ENCODE measurements around the gene ZBTB16.
"Not testable (repeated sequence)": the region's sequence is repeated elsewhere in the genome, so short reads cannot be mapped to it uniquely, and the experiment has no call there.

Gene ZBTB16

DNA sequence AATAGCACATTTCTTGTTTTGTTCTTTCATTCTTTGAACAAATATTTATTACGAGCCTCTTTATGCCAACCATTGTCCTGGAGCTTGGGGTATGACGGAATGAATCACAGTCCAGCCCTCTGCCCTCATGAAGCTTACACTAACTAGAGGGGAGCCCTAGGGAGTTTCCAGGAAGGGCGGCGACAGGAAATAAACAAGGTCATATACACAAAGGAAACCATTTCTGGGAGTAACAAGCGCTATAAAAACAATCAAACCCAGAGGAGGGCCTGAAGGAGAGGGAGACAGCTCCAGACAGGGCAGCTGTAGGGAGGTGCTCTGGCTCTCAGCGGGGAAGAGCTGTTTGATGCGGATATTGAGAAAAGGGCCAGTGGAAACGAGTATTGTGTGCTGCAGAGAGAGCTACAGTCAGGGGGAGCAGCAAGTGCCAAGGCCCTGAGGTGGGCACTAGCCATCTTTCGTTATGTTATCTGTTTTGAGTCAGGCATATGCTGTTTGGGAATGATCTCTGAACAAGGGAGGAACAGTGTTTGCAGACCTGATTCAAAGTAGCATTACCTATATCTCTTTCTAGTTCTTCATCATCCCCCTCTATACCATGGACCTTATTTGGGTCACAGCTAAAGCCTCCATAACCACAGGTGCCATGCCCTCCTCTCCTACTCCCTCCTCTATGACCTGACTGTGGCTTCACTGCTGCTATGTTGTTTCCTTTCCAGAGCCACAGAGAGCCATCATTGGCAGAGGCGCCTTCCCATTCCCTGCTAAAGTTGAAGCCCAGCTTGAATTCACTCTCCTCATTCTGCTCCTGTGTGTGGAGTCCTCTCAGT, 15.3 kb upstream of the ZBTB16 start:
- H2AK5ac ChIP-seq (ENCODE audit: low read length) = no peak overlapping the region
- H3K23ac ChIP-seq (ENCODE audit: low read length) = no peak overlapping the region
- H3K4me2 ChIP-seq (ENCODE audit: low read length) = no peak overlapping the region
- H3K18ac ChIP-seq (ENCODE audit: low read length) = no peak overlapping the region
- no peak overlapping the region for H3K56ac ChIP-seq (ENCODE audit: low read length)
- H3K79me2 ChIP-seq (ENCODE audit: control insufficient read depth, insufficient read depth, low read length) = no peaks in the 10 kb centered on the region
- no peak overlapping the region for H3K4me3 ChIP-seq (ENCODE audit: low read length)
- H3K9ac ChIP-seq (ENCODE audit: low read length) = no peak overlapping the region
- no peak overlapping the region for H3K4ac ChIP-seq (ENCODE audit: low read depth, low read length)
- no peak overlapping the region for H2BK15ac ChIP-seq (replicated peaks; ENCODE audit: low read depth)
- no peak overlapping the region for H4K8ac ChIP-seq (ENCODE audit: low read depth, low read length)
- H3K36me3 ChIP-seq (ENCODE audit: control insufficient read depth, insufficient read depth, low read length) = no peaks in the 10 kb centered on the region
- no peaks in the 10 kb centered on the region for H3K4me1 ChIP-seq (ENCODE audit: control insufficient read depth, low read depth, low read length)
- H4K5ac ChIP-seq (ENCODE audit: low read length) = no peak overlapping the region
- WGBS (ENCODE audit: extremely low coverage, insufficient coverage, low lambda C conversion rate) = no CpG with 5 or more reads among the region's 10 CpGs
- H3K79me1 ChIP-seq (ENCODE audit: low read length) = no peaks in the 10 kb centered on the region
- no peaks in the 10 kb centered on the region for H3K27me3 ChIP-seq (ENCODE audit: insufficient read depth, low read length, poor library complexity)
- H3K27ac ChIP-seq (ENCODE audit: low read depth, low read length) = no peak overlapping the region
- H2BK5ac ChIP-seq (ENCODE audit: low read length) = no peak overlapping the region
- no peak overlapping the region for H2BK120ac ChIP-seq (ENCODE audit: low read depth, low read length)
- no peak for DNase-seq

DNA sequence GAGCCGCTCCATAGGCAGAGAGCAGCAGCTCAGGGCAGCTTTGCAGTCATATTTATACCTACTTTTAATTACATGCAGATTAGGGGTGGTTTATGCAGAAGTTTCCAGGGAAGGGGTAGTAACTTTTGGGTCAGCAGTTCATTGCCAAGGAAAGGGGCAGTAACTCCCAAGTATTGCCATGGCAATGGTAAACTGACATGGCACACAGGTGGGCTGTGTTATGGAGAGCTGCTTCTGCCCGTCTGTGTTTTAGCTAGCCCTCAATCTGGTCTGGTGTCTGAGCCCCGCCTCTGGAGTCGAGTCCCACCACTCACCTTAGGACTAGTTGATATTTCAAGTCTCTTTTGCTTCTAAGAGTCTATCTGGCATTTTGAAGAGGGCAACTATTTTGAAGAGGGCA, 12.2 kb upstream of the ZBTB16 start:
- H3K4me1 ChIP-seq (ENCODE audit: control insufficient read depth, low read depth, low read length) = no peaks in the 10 kb centered on the region
- H3K79me2 ChIP-seq (ENCODE audit: control insufficient read depth, insufficient read depth, low read length) = no peaks in the 10 kb centered on the region
- H3K4ac ChIP-seq (ENCODE audit: low read depth, low read length) = no peak overlapping the region
- no peak overlapping the region for H3K18ac ChIP-seq (ENCODE audit: low read length)
- H3K4me3 ChIP-seq (ENCODE audit: low read length) = no peak overlapping the region
- no CpG with 5 or more reads among the region's 4 CpGs for WGBS (ENCODE audit: extremely low coverage, insufficient coverage, low lambda C conversion rate)
- no peak overlapping the region for H2AK5ac ChIP-seq (ENCODE audit: low read length)
- no peak overlapping the region for H2BK15ac ChIP-seq (replicated peaks; ENCODE audit: low read depth)
- H3K27me3 ChIP-seq (ENCODE audit: insufficient read depth, low read length, poor library complexity) = no peaks in the 10 kb centered on the region
- no peak overlapping the region for H3K9ac ChIP-seq (ENCODE audit: low read length)
- no peaks in the 10 kb centered on the region for H3K79me1 ChIP-seq (ENCODE audit: low read length)
- no peak overlapping the region for H3K56ac ChIP-seq (ENCODE audit: low read length)
- H4K8ac ChIP-seq (ENCODE audit: low read depth, low read length) = no peak overlapping the region
- H3K36me3 ChIP-seq (ENCODE audit: control insufficient read depth, insufficient read depth, low read length) = no peaks in the 10 kb centered on the region
- H3K27ac ChIP-seq (ENCODE audit: low read depth, low read length) = no peak overlapping the region
- DNase-seq = no peak
- no peak overlapping the region for H4K5ac ChIP-seq (ENCODE audit: low read length)
- no peak overlapping the region for H2BK5ac ChIP-seq (ENCODE audit: low read length)
- H3K4me2 ChIP-seq (ENCODE audit: low read length) = no peak overlapping the region
- H3K23ac ChIP-seq (ENCODE audit: low read length) = no peak overlapping the region
- no peak overlapping the region for H2BK120ac ChIP-seq (ENCODE audit: low read depth, low read length)

DNA sequence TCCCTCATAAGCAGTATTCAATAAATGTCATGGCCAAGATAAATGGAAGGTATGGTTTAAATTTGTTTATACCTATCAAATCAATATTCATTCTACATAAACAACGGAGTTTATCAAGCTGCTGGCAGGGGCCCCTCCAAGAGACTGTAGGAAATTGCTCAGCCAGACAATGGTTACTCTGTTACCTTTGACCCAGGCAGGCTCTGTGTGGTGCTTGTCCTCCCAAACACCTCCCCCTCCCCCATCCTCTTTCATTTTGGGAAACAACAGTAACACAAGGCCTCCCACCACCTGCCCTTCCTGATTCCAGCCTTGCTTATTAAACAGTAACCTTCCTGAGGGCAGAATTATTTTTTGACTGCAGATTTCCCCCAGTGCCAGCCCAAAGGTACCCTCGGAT, 10.5 kb upstream of the ZBTB16 start:
- no peak overlapping the region for H3K4me3 ChIP-seq (ENCODE audit: low read length)
- DNase-seq = no peak
- H3K9ac ChIP-seq (ENCODE audit: low read length) = no peak overlapping the region
- WGBS (ENCODE audit: extremely low coverage, insufficient coverage, low lambda C conversion rate) = no CpG with 5 or more reads among the region's 2 CpGs
- H2BK120ac ChIP-seq (ENCODE audit: low read depth, low read length) = no peak overlapping the region
- no peaks in the 10 kb centered on the region for H3K36me3 ChIP-seq (ENCODE audit: control insufficient read depth, insufficient read depth, low read length)
- H3K18ac ChIP-seq (ENCODE audit: low read length) = no peak overlapping the region
- H2BK5ac ChIP-seq (ENCODE audit: low read length) = no peak overlapping the region
- no peak overlapping the region for H2AK5ac ChIP-seq (ENCODE audit: low read length)
- H3K4me2 ChIP-seq (ENCODE audit: low read length) = no peak overlapping the region
- H2BK15ac ChIP-seq (replicated peaks; ENCODE audit: low read depth) = no peak overlapping the region
- H3K23ac ChIP-seq (ENCODE audit: low read length) = no peak overlapping the region
- no peaks in the 10 kb centered on the region for H3K79me1 ChIP-seq (ENCODE audit: low read length)
- H3K79me2 ChIP-seq (ENCODE audit: control insufficient read depth, insufficient read depth, low read length) = no peaks in the 10 kb centered on the region
- no peak overlapping the region for H3K27ac ChIP-seq (ENCODE audit: low read depth, low read length)
- no peak overlapping the region for H4K8ac ChIP-seq (ENCODE audit: low read depth, low read length)
- no peak overlapping the region for H3K56ac ChIP-seq (ENCODE audit: low read length)
- no peaks in the 10 kb centered on the region for H3K27me3 ChIP-seq (ENCODE audit: insufficient read depth, low read length, poor library complexity)
- H4K5ac ChIP-seq (ENCODE audit: low read length) = no peak overlapping the region
- H3K4ac ChIP-seq (ENCODE audit: low read depth, low read length) = no peak overlapping the region
- H3K4me1 ChIP-seq (ENCODE audit: control insufficient read depth, low read depth, low read length) = no peaks in the 10 kb centered on the region

DNA sequence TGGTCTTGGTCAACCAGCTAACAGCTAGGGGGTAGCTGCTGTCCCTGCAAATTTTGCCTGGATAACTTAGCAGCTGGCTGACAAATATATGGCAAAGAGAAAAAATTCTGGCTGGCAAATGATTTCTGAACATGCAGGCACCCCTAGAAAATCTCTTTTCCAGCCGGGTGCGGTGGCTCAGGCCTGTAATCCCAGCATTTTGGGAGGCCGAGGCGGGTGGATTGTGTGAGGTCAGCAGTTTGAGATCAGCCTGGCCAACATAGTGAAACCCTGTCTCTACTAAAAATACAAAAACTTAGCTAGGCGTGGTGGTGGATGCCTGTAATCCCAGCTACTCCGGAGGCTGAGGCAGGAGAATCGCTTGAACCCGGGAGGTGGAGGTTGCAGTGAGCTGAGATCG, 9.7 kb upstream of the ZBTB16 start:
- not testable (repeated sequence) for H2BK5ac ChIP-seq (ENCODE audit: low read length); H3K36me3 ChIP-seq (ENCODE audit: control insufficient read depth, insufficient read depth, low read length); H3K23ac ChIP-seq (ENCODE audit: low read length); H3K56ac ChIP-seq (ENCODE audit: low read length); H2BK15ac ChIP-seq (replicated peaks; ENCODE audit: low read depth); H3K4me1 ChIP-seq (ENCODE audit: control insufficient read depth, low read depth, low read length); H4K5ac ChIP-seq (ENCODE audit: low read length); H4K8ac ChIP-seq (ENCODE audit: low read depth, low read length); H3K18ac ChIP-seq (ENCODE audit: low read length); H3K4me3 ChIP-seq (ENCODE audit: low read length); DNase-seq; H3K4me2 ChIP-seq (ENCODE audit: low read length); H2BK120ac ChIP-seq (ENCODE audit: low read depth, low read length); H3K4ac ChIP-seq (ENCODE audit: low read depth, low read length); H3K9ac ChIP-seq (ENCODE audit: low read length); H3K27ac ChIP-seq (ENCODE audit: low read depth, low read length); H2AK5ac ChIP-seq (ENCODE audit: low read length); H3K79me2 ChIP-seq (ENCODE audit: control insufficient read depth, insufficient read depth, low read length); H3K27me3 ChIP-seq (ENCODE audit: insufficient read depth, low read length, poor library complexity); H3K79me1 ChIP-seq (ENCODE audit: low read length)
- WGBS (ENCODE audit: extremely low coverage, insufficient coverage, low lambda C conversion rate) = no CpG with 5 or more reads among the region's 9 CpGs

DNA sequence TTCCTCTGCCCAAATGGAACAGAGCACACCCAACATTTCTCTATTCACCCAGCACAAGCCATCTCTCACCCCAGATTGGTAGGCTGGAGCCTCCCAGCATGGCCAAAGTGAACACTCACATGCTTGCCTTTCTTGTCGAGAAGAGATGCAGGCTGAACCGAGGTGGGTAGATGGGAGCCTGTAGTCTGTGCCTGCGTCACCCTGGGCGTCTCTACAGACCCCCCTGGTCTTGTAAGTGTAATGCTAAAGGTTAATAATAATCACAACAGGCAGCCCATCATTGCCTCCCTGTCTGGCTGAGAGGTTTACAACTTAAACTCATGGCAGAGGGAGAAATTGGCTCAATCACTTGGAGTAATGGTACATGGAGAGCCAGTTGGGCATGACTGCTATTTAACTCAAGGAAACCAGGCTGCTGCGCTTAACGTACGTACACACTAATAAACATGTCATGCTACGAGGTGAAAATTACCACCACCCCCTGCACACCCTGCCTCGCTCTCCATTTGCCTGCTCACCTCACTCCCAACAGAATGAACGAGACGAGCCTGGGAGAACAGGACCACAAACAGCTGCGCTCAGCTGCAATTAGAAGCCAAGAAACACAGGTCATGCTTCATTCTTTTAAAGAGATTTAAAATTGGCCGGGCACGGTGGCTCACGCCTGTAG, 9.1 kb upstream of the ZBTB16 start:
- no peak overlapping the region for H4K8ac ChIP-seq (ENCODE audit: low read depth, low read length)
- no peak overlapping the region for H2BK120ac ChIP-seq (ENCODE audit: low read depth, low read length)
- H3K56ac ChIP-seq (ENCODE audit: low read length) = no peak overlapping the region
- no peak overlapping the region for H3K4ac ChIP-seq (ENCODE audit: low read depth, low read length)
- H4K5ac ChIP-seq (ENCODE audit: low read length) = no peak overlapping the region
- H2AK5ac ChIP-seq (ENCODE audit: low read length) = no peak overlapping the region
- H3K23ac ChIP-seq (ENCODE audit: low read length) = no peak overlapping the region
- H3K4me3 ChIP-seq (ENCODE audit: low read length) = no peak overlapping the region
- no peaks in the 10 kb centered on the region for H3K79me2 ChIP-seq (ENCODE audit: control insufficient read depth, insufficient read depth, low read length)
- H3K27ac ChIP-seq (ENCODE audit: low read depth, low read length) = no peak overlapping the region
- no peak for DNase-seq
- H3K4me1 ChIP-seq (ENCODE audit: control insufficient read depth, low read depth, low read length) = no peaks in the 10 kb centered on the region
- no peak overlapping the region for H3K9ac ChIP-seq (ENCODE audit: low read length)
- H3K18ac ChIP-seq (ENCODE audit: low read length) = no peak overlapping the region
- no peak overlapping the region for H2BK5ac ChIP-seq (ENCODE audit: low read length)
- no peaks in the 10 kb centered on the region for H3K27me3 ChIP-seq (ENCODE audit: insufficient read depth, low read length, poor library complexity)
- no peaks in the 10 kb centered on the region for H3K79me1 ChIP-seq (ENCODE audit: low read length)
- no peaks in the 10 kb centered on the region for H3K36me3 ChIP-seq (ENCODE audit: control insufficient read depth, insufficient read depth, low read length)
- H2BK15ac ChIP-seq (replicated peaks; ENCODE audit: low read depth) = no peak overlapping the region
- H3K4me2 ChIP-seq (ENCODE audit: low read length) = no peak overlapping the region
- no CpG with 5 or more reads among the region's 15 CpGs for WGBS (ENCODE audit: extremely low coverage, insufficient coverage, low lambda C conversion rate)
